CD4-positive, alpha-beta T cell treated with Interleukin-4 for 4 hours (primary cell): Measurements from ENCODE around the gene ZNF57.
"Not testable (repeated sequence)": the region's sequence is repeated elsewhere in the genome, so short reads cannot be mapped to it uniquely, and the experiment has no call there.

Source experiments
- DNase-seq: peaks from one replicate; pipeline ENCODE4 v3.0.0-alpha.2; 2020

ZNF57 gene

GRCh38 chr19:2960120-2960519 lies 59.4 kb downstream of the ZNF57 start:
- no peak for DNase-seq

DNA sequence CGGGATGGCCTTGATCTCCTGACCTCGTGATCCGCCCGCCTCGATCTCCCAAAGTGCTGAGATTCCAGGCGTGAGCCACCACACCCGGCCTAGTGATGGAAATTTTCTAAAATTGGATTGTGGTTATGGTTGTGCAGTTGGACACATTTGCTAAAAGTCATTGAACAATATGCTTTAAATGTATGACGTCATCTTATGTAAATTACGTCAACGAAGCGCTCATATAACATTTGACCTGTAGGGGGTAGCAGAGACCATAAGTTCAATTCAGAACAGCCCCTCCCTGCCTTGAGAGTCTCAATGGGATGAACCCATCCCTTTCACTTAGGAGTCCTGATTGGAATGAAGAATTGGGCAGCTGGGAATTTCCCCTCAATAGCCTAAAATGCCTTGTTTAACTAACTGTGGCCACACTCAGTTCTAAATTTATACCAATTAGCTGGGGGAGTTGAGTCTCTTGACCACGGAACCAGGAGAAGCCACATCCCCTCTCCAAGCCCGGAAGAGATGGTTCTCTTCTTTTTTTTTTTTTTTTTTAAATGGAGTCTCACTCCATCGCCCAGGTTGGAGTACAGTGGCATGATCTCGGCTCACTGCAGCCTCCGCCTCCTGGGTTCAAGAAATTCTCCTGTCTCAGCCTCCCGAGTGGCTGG lies 61.4 kb downstream of the ZNF57 start:
- peak; percentile 75 for DNase-seq

GRCh38 chr19:2963122-2963521 lies 62.4 kb downstream of the ZNF57 start:
- DNase-seq = no peak

GRCh38 chr19:2963631-2964030 lies 62.9 kb downstream of the ZNF57 start:
- DNase-seq = not testable (repeated sequence)

DNA sequence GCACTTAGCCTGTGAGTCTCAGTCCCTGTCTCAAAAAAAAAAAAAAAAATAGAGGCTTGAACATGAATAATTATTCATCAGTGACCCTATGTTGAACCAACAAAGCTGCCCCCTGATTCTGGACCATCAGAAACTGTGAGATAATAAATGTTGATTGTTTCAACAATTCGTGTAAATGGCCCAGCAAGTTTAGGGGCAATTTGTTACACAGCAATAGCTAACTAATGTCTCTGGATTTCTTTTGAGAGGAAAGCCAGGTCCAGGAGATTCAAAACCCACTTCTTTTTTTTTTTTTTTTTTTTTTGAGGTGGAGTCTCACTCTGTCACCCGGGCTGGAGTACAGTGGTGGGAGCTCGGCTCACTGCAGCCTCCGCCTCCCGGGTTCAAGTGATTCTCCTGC lies 64.1 kb downstream of the ZNF57 start:
- no peak for DNase-seq

DNA sequence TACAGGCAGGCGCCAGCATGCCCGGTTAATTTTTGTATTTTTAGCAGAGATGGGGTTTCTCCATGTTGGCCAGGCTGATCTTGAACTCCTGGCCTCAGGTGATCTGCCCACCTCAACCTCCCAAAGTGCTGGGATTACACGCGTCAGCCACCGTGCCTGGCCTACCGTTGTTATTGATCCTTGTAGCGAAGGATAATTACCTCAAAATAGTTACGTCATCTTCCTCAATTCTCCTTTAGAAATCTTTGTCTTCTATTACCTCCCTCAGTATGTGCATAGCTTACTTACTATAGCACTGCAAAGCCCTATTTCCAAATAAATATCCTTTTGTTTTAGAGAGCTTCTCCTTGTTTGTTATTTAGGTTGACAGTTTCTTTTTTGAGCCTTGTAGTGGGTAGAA lies 67.2 kb downstream of the ZNF57 start:
- DNase-seq = no peak
